ENCODE results near the gene KRTDAP.

Gene KRTDAP

DNA sequence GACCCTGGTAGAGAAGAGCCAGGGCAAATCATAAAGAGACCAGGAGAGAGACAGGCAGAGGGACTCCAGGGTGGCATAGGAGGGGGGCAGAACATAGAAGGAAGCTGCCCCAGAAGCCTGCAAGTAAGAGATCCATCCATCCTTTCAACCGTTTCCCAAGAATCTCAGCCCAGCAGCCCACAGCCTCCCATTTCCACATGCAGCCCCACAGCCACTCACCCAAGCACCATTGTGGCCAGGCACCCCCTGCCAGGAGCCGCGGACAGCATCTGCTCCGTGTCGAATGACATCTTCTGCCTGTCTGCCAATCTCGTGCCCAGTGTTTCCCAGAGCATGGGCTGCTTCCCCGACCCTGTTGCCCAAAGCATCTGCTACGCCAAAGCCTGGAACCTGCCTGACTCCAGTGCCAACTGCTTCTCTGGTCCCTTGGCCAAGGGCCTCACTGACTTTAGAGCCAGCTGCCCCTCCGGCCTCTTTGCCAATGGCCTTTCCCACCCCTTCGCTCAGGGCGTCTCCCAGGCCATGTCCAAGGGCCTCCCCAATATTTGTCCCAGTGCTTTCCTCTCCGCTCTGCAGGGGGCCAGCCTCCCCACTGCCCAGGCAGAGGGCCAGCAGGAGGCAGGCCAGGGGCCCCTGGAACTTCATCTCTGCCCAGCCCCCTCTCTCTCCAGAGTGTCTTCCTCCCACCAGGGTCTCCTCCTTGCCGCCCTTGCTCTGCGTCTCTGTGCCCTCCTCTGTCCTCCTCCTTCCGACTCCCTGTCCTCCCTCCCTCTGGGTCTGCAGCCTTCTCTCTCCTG lies 22.8 kb upstream of the KRTDAP start:
- no peak for DNase-seq (ENCODE audit: low read depth)

GRCh38 chr19:35511337-35511736 lies 21.1 kb upstream of the KRTDAP start:
- DNase-seq (ENCODE audit: low read depth), result no peak

DNA sequence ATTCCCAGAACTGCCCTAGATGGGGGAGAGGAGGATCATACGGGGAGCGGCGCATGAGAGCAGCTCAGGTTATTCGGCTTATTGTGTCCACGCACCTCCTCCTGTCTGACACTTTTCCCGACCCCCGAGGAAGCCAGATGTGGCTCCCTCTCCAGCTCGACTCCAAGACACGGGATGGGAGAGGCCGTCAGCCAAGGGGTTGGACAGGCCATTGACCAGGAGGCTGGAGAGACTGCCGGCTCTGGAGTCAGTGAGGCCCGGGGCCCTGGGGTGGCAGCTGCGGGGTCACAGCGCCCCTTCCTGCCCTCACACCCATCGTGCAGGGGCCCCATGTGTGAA lies 20.3 kb upstream of the KRTDAP start:
- DNase-seq (ENCODE audit: low read depth), result no peak

DNA sequence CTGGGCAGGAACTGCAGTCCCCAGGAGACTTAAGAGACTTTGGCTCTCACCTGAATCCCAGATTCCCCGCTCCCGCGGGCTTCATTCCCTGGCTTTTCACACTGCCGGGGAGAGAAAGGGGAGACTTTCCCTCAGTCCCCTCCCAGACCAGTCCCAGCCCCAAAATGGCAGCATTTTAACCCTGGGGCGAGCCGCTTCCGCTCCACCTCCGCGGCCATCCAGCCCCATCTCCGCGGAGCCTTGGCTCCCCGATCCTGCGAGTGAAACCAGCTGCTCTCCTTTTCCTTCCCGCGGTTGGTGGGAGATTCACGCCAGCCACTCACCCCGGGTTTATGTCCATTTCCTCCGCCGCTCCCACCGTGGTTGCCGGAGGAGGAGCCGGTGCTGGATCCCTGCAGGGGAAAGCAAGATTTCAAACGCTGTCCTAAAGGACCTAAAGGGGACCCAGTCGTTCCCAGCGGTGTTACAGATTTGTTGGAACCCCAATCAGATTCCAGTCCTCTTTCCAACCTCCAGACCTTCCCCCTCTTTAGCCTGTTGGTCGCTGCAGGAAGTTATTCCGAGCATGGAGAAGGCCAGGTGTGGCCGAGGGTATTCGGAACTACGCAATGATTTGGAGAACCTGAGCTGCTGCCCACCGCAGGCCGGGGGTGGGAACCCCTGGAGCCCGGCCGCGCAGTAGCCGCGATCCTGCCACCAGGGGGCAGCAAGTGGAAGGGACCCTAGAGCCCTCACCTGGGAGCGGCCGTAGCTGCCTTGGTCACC lies 19.8 kb upstream of the KRTDAP start:
- peak; percentile 59 for DNase-seq (ENCODE audit: low read depth)

DNA sequence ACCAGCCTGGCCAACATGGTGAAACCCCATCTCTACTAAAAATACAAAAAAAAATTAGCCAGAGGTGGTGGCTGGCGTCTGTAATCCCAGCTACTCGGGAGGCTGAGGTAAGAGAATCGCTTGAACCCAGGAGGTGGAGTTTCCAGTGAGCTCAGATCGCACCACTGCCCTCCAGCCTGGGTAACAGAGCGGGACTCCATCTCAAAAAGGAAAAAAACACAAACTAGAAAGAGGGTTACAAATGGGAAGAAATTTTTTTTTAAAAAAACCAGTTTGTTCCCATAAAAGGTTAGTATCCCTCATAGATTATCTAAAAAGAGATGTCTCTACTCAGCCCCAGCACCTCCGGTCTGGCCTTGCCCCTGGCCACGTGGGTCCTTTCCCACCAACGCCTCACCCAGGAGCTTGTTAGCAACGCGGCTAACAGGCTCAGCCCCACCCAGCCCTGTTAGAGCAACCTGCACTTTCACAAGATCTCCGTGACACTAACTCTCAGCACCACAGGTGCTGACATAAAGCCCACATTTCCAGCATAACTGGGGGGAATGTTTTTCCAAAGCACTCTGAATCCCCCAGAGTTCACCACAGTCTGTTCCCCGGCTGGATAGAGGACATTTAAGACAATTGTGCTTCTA lies 18.9 kb upstream of the KRTDAP start:
- no peak for DNase-seq (ENCODE audit: low read depth)

GRCh38 chr19:35508129-35508528 lies 17.9 kb upstream of the KRTDAP start:
- DNase-seq (ENCODE audit: low read depth), result no peak

- DNase-seq (ENCODE audit: low read depth), result no peak
These were observed 17.3 kb upstream of the KRTDAP start for GRCh38 chr19:35507561-35507960.

DNA sequence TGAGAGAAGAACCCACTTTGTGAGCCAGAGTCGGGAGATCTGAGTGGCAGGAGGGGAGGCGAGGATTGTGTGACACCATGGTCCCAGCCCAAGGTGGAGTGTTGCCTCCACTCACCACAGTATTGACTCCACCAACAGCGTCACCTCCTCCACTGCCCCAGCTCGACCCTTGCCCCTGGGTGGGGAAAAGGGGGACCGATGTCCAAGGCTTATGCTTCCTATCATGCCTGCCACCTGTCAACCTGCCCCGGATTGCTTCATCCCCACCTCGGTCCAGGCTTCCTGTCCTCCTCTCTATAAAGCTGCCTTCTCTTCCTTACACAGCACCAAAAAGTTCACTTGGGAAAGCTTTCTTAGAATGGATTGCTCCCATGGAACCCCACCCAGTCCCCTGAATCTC lies 15.7 kb upstream of the KRTDAP start:
- no peak for DNase-seq (ENCODE audit: low read depth)

DNA sequence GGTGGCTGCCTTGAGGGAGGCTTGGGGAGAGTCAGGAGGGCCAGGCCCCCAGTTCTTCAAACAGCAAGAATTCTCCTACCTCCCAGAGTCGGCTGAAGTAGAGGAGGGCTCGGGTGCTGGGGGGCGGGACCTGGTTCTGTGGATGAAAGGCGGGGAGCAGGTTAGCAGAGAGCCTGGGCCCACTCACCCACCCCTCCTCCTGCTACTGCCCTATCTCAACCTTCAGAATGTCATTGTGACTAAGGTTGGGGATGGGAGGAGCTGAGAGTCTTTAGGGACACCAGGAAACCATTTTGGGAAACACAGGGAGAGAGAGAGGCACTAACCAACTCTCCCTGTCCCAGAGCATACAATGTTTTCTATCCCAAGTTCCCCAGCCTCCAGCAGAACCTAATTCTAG lies 12.5 kb upstream of the KRTDAP start:
- no peak for DNase-seq (ENCODE audit: low read depth)

DNA sequence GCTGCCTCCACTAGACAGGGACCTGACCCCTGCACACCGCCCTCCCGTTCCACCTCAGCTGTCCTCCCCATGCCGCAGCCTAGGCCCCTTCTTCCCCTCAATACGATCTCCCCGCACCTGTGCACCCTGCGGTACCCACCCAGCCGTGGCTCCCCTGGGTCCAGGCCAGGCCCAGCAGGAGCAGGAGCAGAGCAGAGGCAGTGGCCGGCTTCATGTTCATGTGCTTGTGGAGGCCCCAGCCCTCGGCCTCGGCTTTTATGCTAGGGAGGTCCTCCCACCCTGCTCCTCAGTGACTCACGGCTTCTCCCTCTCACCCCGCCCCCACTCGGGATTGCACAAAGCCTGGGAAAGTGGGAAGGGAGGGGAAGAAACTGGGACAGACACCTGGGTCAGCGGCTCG lies 11.4 kb upstream of the KRTDAP start:
- DNase-seq (ENCODE audit: low read depth), result no peak

DNA sequence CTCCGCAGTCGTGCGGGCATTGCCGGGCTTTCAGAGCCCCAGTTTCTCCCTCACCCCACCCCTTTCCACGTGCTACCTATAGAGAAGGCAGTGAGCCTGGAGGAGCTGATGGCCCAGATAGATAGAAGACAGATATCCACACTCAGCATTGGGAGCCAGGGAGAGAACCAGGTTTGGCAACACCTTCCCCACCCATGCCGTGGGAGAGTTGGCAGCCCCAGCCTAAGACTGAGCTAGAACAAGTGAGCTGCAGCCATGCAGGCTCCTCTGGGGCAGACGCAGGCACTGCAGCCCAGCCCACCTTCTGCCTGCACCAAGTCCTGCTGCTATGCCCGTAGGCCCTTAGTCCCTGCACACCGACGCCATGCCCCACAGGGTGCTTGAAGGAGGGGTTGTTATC lies 10.3 kb upstream of the KRTDAP start:
- no peak for DNase-seq (ENCODE audit: low read depth)

GRCh38 chr19:35498984-35499527 lies 8.8 kb upstream of the KRTDAP start:
- DNase-seq (ENCODE audit: low read depth), result no peak

DNA sequence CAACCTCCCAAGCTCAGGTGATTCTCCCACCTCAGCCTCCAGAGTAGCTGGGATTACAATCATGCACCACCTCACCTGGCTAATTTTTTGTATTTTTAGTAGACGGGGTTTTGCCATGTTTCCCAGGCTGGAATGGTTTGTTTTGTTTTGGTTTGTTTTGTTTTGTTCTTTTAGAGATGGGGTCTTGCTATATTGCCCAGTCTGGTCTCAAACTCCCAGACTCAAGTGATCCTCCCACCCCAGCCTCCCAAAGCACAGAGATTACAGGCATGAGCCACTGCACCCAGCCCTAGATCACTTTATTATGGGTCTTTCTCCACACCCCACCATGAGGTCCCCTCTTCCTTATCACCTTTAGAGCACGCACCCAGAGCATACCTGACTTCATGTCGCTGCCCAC lies 8.0 kb upstream of the KRTDAP start:
- DNase-seq (ENCODE audit: low read depth), result no peak

DNA sequence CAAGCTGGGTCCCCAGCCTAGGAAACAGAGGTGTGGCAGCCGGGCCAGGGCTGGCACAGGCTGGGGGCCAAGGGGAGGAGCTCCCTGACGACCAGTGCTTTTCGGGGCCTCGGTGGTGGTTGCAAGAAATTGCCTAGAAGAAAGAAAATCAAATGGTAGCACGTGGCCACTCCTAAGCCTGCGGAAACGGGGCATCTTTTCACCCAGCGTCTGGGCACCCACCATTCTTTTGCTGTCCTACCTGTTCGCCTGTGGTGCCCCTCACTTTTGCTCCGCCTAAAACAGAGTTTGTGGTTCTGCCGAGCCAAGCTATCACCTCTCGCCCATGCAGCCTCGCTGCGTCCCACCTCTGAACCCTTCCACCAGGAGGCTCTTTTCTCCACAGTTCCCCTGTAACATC lies 7.1 kb upstream of the KRTDAP start:
- DNase-seq (ENCODE audit: low read depth), result no peak

DNA sequence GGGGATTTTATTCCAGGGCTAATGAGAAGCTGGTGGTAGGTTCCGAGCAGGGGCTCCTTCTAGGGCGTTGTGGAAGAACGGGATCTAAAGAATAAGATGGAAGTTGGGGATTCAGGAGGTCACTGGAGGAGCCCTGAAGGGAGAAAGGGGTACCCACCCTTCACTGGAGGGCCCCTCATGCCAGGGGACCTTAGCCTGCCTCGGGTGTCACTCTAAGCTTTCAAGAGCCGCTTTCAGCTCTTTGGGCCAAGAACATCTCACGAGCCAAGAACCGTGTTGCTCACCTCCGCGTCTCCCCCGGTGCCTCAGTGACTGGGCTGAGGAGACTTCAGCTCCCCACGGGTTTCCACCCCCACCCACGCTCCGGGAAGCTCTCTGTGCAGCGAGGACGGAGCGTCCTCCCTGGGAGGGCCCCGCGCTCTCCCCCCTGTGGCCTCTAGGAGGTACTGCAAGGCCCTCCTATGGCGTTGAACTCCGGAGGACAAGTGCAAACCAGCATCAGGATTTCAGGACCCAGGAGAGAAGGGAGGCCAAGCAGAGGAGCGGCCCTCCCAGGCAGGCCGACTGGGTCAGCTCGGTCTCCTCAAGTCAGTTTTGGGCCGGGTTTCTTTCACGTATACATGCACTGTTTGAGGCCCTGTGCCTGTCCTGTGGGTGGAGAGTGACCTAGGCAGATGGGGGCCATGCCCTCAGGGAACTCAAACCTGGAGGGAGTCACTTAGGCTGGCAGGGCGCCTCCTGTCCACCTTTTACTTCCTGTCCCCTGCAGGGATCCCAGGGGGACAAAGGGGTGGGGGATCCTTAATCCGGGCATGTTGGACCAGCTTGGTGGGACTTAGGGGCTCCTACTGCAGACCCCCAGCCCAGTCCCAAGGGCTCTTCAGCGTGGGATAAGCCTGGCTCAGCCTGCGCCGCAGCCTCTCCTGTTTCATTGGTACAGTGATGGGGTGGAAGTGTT lies 5.1 kb upstream of the KRTDAP start:
- DNase-seq (ENCODE audit: low read depth), result peak; percentile 67

- no peak for DNase-seq (ENCODE audit: low read depth)
These were observed 3.7 kb upstream of the KRTDAP start for GRCh38 chr19:35493971-35494370.

- DNase-seq (ENCODE audit: low read depth), result no peak
These were observed 1.6 kb upstream of the KRTDAP start for GRCh38 chr19:35491836-35492360.

DNA sequence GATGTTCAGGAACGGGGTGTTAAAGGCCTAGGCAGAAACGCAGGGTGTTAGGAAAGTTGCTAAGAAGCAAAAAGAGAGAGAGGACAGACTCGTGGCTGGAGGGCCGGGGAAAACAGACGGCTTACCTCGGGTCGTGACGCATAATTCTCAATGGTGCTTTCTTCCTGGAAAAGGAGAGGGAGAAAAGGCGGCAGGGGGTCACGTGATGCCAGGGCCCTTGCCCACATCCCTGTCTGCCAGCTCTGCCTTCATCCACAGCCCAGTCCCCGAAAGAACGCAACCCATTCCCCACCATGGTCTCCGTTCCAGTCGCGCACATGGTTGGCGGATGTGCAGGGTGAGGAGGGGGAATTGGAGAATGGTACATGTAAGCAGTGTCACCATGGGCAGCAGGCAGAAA lies 1.6 kb downstream of the KRTDAP start:
- no peak for DNase-seq (ENCODE audit: low read depth)

- no peak for DNase-seq (ENCODE audit: low read depth)
These were observed 2.5 kb downstream of the KRTDAP start for GRCh38 chr19:35487656-35488182.

- no peak for DNase-seq (ENCODE audit: low read depth)
These were observed 4.0 kb downstream of the KRTDAP start for GRCh38 chr19:35486268-35486708.
